Neural cell (in vitro differentiated cells): ENCODE results near the gene IL12RB1. TPM values are rescaled to one million over a fixed set of nuclear protein-coding genes. Genes with fewer than 3 reads are reported as not detected.

Source experiments
- H2AFZ ChIP-seq: fragments of 200-600, 300-800 bp; sonication (generic), shearing (Covaris generic); 2 replicates; pipeline ENCODE4 v1.6.0; 2014; ENCODE audit warnings: low read depth, mild to moderate bottlenecking, antibody characterized with exemption, low read length, moderate library complexity
- H3F3A ChIP-seq: fragments of 200-600 bp; shearing (Covaris generic); 2 replicates; pipeline ENCODE4 v1.6.1; 2016; ENCODE audit warnings: mild to moderate bottlenecking, moderate library complexity, mixed read lengths, antibody characterized with exemption, low read length; ENCODE audit not compliant: insufficient read depth, poor library complexity, severe bottlenecking
- H3K27ac ChIP-seq: fragments of 200-600, 300-800 bp; sonication (generic), shearing (Covaris generic); 2 replicates; pipeline ENCODE4 v1.5.1; 2014; ENCODE audit warnings: mild to moderate bottlenecking, low read length, moderate library complexity
- H3K27me3 ChIP-seq: fragments of 300-800, 200-600 bp; sonication (generic), shearing (Covaris generic); 2 replicates; pipeline ENCODE4 v1.6.0; 2014; ENCODE audit warnings: mild to moderate bottlenecking, low read depth, low read length, moderate library complexity; ENCODE audit not compliant: insufficient read depth
- H3K36me3 ChIP-seq: fragments of 300-800, 200-600 bp; sonication (generic), shearing (Covaris generic); 2 replicates; pipeline ENCODE4 v1.5.1; 2014; ENCODE audit warnings: mild to moderate bottlenecking, antibody characterized with exemption, low read length, moderate library complexity; ENCODE audit not compliant: insufficient read depth
- H3K4me2 ChIP-seq: fragments of 300-800, 200-600 bp; sonication (generic), shearing (Covaris generic); 2 replicates; pipeline ENCODE4 v1.6.0; 2014; ENCODE audit warnings: mild to moderate bottlenecking, low read length
- H3K4me3 ChIP-seq: fragments of 300-800, 200-600 bp; sonication (generic), shearing (Covaris generic); 2 replicates; pipeline ENCODE4 v1.5.1; 2014; ENCODE audit warnings: mild to moderate bottlenecking, low read length, moderate library complexity
- H3K79me2 ChIP-seq: fragments of 200-600 bp; shearing (Covaris generic); replicated peaks from 2 replicates; pipeline ENCODE4 v1.6.0; 2014; ENCODE audit warnings: mild to moderate bottlenecking, low read length, moderate library complexity; ENCODE audit not compliant: insufficient read depth
- H3K9ac ChIP-seq: fragments of 300-800, 200-600 bp; sonication (generic), shearing (Covaris generic); 2 replicates; pipeline ENCODE4 v1.6.1; 2016; ENCODE audit warnings: mild to moderate bottlenecking, low read length, mixed read lengths
- H3K9me2 ChIP-seq: fragments of 200-600 bp; shearing (Covaris generic); 2 replicates; pipeline ENCODE4 v1.6.1; 2016; ENCODE audit warnings: mild to moderate bottlenecking, low read length, mixed read lengths; ENCODE audit not compliant: insufficient read depth
- H3K9me3 ChIP-seq: fragments of 200-600, 300-800 bp; sonication (generic), shearing (Covaris generic); 2 replicates; pipeline ENCODE4 v1.6.1; 2016; ENCODE audit warnings: mild to moderate bottlenecking, mixed run types, low read length, moderate library complexity, mixed read lengths
- H4K20me1 ChIP-seq: fragments of 200-600 bp; shearing (Covaris generic); 2 replicates; pipeline ENCODE4 v1.6.1; 2016; ENCODE audit warnings: mild to moderate bottlenecking, mixed run types; ENCODE audit not compliant: insufficient read depth
- CTCF ChIP-seq: fragments of 450-650 bp; IDR thresholded peaks from 2 replicates; pipeline ENCODE4 v1.5.1; 2014; ENCODE audit warnings: antibody characterized with exemption, mild to moderate bottlenecking, moderate library complexity; ENCODE audit not compliant: poor library complexity, severe bottlenecking
- EP300 ChIP-seq: fragments of 450-650 bp; conservative IDR thresholded peaks from 2 replicates; pipeline ENCODE4 v1.6.1; 2014; ENCODE audit warnings: antibody characterized with exemption, mild to moderate bottlenecking, moderate library complexity; ENCODE audit not compliant: poor library complexity, severe bottlenecking
- EZH2 ChIP-seq: fragments of 200-600, 300-800 bp; shearing (Covaris generic), sonication (generic); IDR thresholded peaks from 2 replicates; pipeline ENCODE4 v1.6.1; 2014; ENCODE audit warnings: antibody characterized with exemption, low read length, borderline replicate concordance, mild to moderate bottlenecking; ENCODE audit not compliant: insufficient read depth, poor library complexity, severe bottlenecking
- MXI1 ChIP-seq: fragments of 450-650 bp; conservative IDR thresholded peaks from 2 replicates; pipeline ENCODE4 v1.6.1; 2014; ENCODE audit warnings: antibody characterized with exemption, mild to moderate bottlenecking; ENCODE audit not compliant: poor library complexity, severe bottlenecking
- POLR2AphosphoS5 ChIP-seq: IDR thresholded peaks from 2 replicates; pipeline ENCODE4 v1.6.1; 2012
- RAD21 ChIP-seq: fragments of 450-650 bp; conservative IDR thresholded peaks from 2 replicates; pipeline ENCODE4 v1.6.1; 2014; ENCODE audit warnings: antibody characterized with exemption, mild to moderate bottlenecking, moderate library complexity
- REST ChIP-seq: IDR thresholded peaks from 2 replicates; pipeline ENCODE4 v1.6.1; 2012; ENCODE audit warnings: borderline replicate concordance
- SMC3 ChIP-seq: fragments of 450-650 bp; conservative IDR thresholded peaks from 2 replicates; pipeline ENCODE4 v1.6.1; 2014; ENCODE audit warnings: antibody characterized with exemption, mild to moderate bottlenecking, moderate library complexity; ENCODE audit not compliant: poor library complexity
- TAF1 ChIP-seq: IDR thresholded peaks from 2 replicates; pipeline ENCODE4 v1.6.1; 2012; ENCODE audit warnings: low read depth
- polyA plus RNA-seq: library from polyadenylated mRNA; depleted of rRNA; stranded (reverse); fragments of >200 nt; gene quantifications from 2 replicates; pipeline ENCODE4 v1.2.3, GENCODE V29; 2014

The IL12RB1 gene
- polyA plus RNA-seq, 1 donor from 2014 or later, result not detected

- Histone ChIP-seq H4K20me1 (no peaks in the 10 kb centered on the region), H3F3A (no peaks in the 10 kb centered on the region), H3K27ac (no peak overlapping the region), H3K36me3 (no peaks in the 10 kb centered on the region), H3K9me2 (no peaks in the 10 kb centered on the region), H3K4me2 (no peak overlapping the region), H3K9me3 (no peaks in the 10 kb centered on the region), H3K9ac (no peak overlapping the region), H3K79me2 (no peaks in the 10 kb centered on the region), H3K27me3 (no peaks in the 10 kb centered on the region), H3K4me3 (no peak overlapping the region), H2AFZ (no peak overlapping the region)
- no peak for TF ChIP-seq POLR2AphosphoS5
- no peak for TF ChIP-seq MXI1
- TF ChIP-seq REST, result no peak
- no peak for TF ChIP-seq CTCF
- TF ChIP-seq EZH2, result no peak
- TF ChIP-seq EP300, result no peak
- no peak for TF ChIP-seq RAD21
- no peak for TF ChIP-seq SMC3
- no peak for TF ChIP-seq TAF1
These were observed 30.8 kb downstream of the IL12RB1 start for GRCh38 chr19:18055967-18056366.

- Histone ChIP-seq H2AFZ (no peak overlapping the region), H3K9ac (no peak overlapping the region), H3K36me3 (no peaks in the 10 kb centered on the region), H3K4me2 (no peak overlapping the region), H3K27me3 (no peaks in the 10 kb centered on the region), H3K9me2 (no peaks in the 10 kb centered on the region), H3K27ac (no peak overlapping the region), H3K79me2 (no peaks in the 10 kb centered on the region), H3K4me3 (no peak overlapping the region), H3K9me3 (no peaks in the 10 kb centered on the region), H3F3A (no peaks in the 10 kb centered on the region), H4K20me1 (no peaks in the 10 kb centered on the region)
- TF ChIP-seq POLR2AphosphoS5 (no peak), CTCF (no peak), EP300 (no peak), SMC3 (no peak), TAF1 (no peak), EZH2 (no peak), REST (no peak), MXI1 (no peak), RAD21 (no peak)
These were observed 33.0 kb downstream of the IL12RB1 start for GRCh38 chr19:18053576-18054219.
